PFSK-1 (cell line): ENCODE results near the gene DDX54.

Source experiments
- POLR2AphosphoS5 ChIP-seq: IDR thresholded peaks from 2 replicates; pipeline ENCODE4 v1.6.1; 2012; ENCODE audit warnings: low read depth, mild to moderate bottlenecking, control low read depth, low read length, moderate library complexity
- SIN3A ChIP-seq: IDR thresholded peaks from 2 replicates; pipeline ENCODE4 v1.6.1; 2012; ENCODE audit warnings: mild to moderate bottlenecking, low read length, moderate library complexity, borderline replicate concordance; ENCODE audit not compliant: insufficient read depth

The DDX54 gene

DNA sequence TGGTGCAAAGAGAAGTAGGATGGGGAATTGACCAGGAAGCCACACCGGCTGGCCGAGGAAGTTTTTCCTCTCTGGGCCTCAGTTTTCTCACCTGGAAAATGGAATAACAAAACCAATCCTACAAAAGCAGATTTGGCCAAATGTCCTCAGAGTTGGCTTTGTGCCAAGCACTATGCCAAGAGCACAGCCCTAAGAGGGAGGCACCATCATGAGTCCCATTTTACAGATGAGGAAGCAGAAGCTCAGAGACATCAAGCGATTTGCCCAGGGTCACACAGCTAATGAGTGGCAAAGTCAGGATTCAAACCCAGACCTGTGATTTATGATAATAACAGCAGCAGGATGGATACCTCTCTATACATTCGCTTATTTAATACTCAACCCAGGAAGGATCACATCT is 77.0 kb downstream of the DDX54 start:
- TF ChIP-seq POLR2AphosphoS5 = no peak
- no peak for TF ChIP-seq SIN3A
